HEK293 (cell line): Measurements from ENCODE around the gene KRT76.

Experiments
- CTCF ChIP-seq: fragments of 450-650 bp; formaldehyde crosslinking; IDR thresholded peaks from 2 replicates; pipeline ENCODE4 v1.5.1; 2016; ENCODE audit warnings: missing biosample characterization, missing genetic modification characterization
- ZBTB7A ChIP-seq: fragments of 450-650 bp; formaldehyde crosslinking; IDR thresholded peaks from 2 replicates; pipeline ENCODE4 v1.5.1; 2016; ENCODE audit warnings: low read depth, missing biosample characterization, missing genetic modification characterization
- ZNF24 ChIP-seq: fragments of 450-650 bp; formaldehyde crosslinking; IDR thresholded peaks from 2 replicates; pipeline ENCODE4 v1.5.1; 2016; ENCODE audit warnings: missing biosample characterization, missing genetic modification characterization
- ZNF843 ChIP-seq: fragments of 450-650 bp; formaldehyde crosslinking; IDR thresholded peaks from 2 replicates; pipeline ENCODE4 v1.5.1; 2016; ENCODE audit warnings: missing biosample characterization, missing genetic modification characterization

GRCh38 chr12:52823761-52824450, 46.8 kb upstream of the KRT76 start:
- TF ChIP-seq CTCF (tag by site-specific recombination), result no peak
- no peak for TF ChIP-seq ZBTB7A (tag by site-specific recombination)
- TF ChIP-seq ZNF843 (tag by site-specific recombination), result no peak
- TF ChIP-seq ZNF24, result no peak
